GM18520 (cell line): ENCODE results near the gene HDGFL3.

Experiments used
- ATAC-seq: cut with Tn5 transposase; IDR thresholded peaks from one replicate; pipeline ENCODE4 v1.9.1; 2021; ENCODE audit not compliant: unreplicated experiment

HDGFL3 gene

GRCh38 chr15:83129791-83130190 lies 77.8 kb downstream of the HDGFL3 start:
- ATAC-seq: no peak

GRCh38 chr15:83127547-83128150 lies 80.0 kb downstream of the HDGFL3 start:
- ATAC-seq: no peak

DNA sequence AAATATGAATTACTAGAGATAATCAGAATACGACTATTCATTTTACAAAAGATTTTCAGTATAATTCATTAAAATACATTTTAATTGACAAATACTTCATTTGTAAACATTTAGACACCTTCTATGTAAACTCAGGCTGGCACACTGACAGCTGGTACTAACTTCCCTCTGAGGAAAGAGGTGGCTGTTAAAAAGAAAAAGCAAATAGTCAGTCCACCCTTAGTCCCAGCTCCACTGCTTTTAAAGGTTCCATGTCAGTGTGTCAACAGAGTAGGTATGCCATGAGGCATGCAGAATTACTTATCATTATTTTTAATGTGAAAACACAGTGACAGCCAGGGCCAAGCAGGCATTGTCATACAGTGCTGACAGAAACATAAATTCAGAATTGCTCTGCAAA lies 84.1 kb downstream of the HDGFL3 start:
- no peak for ATAC-seq

DNA sequence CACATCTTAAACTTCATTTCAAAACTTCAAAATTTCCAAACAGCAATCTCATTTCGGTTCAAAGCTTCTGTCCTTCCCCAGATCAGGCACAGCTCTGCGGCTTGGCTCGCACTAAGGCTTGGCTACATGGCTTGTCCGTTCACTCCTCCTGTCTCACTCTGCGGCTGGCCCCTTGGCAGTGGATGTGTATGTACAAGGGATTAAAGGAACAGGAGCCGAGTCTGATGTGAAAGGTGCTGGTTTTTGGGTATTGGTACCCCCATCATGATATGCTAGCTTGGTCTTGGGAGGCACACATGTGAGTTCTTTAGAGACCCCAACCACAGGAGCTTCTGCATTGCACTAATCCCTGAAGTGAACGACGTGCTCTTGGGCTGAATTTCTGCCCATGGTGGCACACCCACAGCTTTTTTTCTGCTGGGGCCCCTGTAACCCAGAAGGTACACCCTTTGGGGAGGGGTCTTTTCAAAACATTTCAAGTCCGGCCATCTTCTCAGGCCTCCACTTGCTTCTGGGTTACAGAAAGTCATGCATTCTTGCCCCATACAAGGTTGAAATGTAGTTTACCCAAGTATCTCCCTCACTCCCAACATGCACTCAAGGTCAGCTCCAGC lies 87.5 kb downstream of the HDGFL3 start:
- ATAC-seq: no peak

DNA sequence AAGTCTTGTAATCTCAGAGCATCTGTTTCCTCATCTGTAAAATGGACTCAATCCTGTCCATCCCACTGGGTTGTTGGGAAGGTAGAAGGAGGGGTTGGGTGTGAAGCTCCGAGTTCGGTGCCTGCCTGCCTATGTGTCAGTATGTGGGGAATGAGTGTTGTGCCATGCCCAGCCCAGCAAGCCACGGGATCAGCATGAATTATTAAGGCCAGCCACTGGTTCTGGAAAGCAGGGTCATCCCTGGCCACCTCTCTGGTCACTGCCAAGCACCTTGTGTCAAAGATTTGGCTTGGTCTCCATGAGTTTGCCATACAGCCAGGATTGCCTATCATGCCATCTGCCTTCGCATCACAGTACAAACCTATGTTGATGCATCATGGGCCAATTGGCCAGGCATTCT lies 88.7 kb downstream of the HDGFL3 start:
- no peak for ATAC-seq

DNA sequence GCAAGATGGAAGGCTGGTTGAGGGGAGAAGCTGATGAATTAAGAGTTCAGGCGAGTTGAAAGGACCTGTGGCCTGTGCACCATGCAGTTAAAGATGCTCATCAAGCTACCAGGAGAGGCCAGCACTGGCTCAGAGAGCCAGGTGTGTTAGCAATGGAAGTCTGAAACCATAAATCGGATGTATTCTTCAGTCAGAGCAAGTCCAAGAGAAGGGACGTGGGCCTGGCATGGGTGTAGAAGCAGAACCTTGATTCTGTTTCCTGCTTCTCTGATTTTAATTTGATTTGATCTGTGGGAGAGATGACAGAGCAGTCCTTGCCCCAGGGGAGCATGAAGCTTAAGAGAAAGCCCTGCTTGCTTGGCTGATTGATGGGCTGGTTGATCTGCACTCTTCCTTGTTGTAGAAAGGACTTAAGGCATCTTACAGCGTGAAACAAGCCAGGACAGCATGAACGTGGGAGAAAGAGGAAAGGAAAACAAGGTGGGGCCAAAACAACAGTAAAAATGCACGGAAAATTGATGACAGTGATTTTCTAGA lies 89.3 kb downstream of the HDGFL3 start:
- ATAC-seq: no peak

GRCh38 chr15:83115831-83116565 lies 91.6 kb downstream of the HDGFL3 start:
- peak; percentile 78 for ATAC-seq

DNA sequence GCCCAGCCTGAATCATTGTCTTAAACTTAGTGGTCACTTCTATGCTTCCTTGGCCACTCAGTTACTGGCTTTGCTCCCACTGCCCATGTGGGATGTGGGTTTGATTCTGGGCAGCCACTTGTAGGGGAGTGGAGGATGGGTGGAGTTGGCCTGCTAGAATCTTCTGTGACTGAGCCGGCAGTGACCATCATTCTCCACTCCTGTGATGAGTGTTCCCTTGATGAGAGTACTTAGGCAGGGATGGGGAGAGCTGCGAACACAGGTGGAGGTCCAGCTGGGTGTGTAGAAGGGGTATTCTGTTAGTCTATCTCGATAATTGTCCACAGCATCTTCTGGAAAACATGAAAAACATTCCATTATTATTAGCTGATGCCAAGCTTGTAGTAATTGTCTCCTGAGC lies 92.2 kb downstream of the HDGFL3 start:
- ATAC-seq: no peak

GRCh38 chr15:83114856-83115255 lies 92.8 kb downstream of the HDGFL3 start:
- ATAC-seq: no peak

DNA sequence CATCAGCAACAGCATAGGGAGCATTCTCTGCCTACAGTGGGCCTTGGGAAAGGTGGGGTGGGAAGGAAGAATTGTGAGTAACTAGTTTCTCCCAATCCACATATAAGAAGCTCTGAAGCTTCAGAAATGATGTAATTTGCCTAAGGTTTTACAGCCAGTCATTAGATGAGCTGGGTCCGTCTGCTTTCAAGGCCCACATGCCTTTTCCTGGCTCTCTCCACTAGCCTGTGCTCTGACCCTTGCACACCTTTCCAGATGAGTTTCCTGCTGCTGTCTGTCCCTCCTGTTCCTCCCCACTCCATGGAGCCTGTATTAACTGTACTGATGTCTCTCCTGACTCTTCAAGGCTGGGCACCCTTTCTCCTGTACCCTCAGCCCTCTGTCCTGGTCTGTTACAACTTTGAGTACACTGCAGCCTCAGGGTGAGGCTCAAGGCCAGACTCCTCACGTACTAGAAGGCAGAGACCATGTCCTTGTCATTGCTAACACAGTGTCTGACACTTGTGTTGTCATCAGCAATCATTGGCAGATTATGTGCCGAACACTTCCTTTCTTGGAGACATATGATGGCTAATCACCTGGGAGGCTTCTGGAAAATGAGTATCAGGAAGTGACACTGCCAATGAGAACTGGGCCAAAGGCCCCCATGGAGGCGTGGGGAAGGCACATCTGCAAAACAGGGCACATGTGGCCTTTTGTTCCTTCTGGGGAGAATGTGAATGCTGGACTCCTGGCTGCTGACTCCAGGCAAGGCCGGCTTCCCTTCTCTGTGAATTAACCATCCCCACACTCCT lies 93.5 kb downstream of the HDGFL3 start:
- no peak for ATAC-seq

DNA sequence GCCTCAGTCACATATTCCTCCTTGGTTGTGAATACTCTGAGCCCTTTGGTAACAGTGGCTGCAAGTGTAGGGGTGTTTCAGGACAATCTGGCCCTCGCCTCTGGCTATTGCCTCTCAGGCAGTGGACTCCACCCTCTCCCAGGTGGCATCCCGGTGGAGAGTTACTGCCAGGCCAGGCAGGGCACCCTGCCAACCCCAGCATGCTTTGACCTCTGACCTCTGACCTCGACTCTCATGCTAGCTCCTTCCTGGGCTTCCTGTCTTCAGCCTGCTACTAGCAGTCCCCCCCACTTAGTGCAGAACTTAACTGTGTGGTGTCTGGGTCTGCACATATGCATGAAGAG lies 94.7 kb downstream of the HDGFL3 start:
- ATAC-seq: no peak

DNA sequence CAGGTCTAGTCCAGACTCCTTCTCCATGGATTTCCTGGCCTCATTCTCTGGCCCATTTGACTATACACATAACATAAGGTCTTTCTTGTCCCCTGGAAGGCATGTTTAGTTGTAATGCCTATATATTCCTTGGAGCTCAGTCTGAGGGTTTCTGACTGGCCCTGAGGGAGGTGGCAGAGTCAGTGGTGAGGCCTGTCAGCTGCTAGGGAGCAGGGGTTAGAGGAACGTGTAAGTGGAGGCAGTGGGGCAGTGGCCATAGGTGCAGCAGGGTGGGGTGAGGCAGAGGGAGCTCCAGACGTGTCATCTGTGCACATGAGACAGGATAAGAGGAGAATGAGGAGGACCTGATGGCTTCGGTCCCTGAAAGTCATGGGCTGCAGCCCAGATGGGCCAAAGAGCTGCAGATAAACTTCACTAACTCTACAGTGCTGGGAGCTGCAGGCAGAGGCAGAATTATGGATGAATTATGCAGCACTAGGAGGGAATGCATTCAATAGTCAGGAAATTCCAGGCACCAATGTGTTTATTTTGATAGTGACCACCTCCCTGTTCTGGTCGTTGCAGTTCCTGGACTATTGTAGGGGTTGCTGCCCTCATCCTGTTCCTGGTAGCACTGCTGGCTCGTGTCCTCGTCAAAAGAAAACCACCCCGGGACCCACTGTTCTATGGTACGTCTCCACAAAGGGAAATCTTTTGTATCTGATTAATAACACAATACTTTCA lies 95.2 kb downstream of the HDGFL3 start:
- no peak for ATAC-seq

GRCh38 chr15:83111149-83111548 lies 96.5 kb downstream of the HDGFL3 start:
- ATAC-seq: no peak

DNA sequence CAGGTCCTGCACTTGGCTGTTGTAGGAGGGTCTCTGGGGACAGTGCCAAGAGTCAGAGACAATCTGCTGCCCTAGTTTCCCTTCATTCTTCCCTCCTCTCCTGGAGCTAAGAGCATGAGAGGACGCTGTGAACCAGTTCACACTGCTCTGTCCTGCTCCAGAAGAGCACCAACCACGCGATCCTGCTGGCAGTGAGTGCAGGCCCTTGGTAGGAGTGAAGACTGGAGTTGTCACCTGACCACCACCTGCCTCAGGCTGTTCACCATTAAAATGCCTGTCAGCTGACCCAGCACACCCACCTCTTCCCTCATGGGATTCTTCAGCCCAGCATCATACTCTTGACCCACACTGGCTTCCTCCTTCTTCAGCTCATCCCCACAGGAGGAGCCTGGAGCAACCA lies 97.2 kb downstream of the HDGFL3 start:
- no peak for ATAC-seq

- ATAC-seq: no peak
These were observed 98.1 kb downstream of the HDGFL3 start for GRCh38 chr15:83109532-83109931.

- ATAC-seq: no peak
These were observed 99.1 kb downstream of the HDGFL3 start for GRCh38 chr15:83108266-83109219.

DNA sequence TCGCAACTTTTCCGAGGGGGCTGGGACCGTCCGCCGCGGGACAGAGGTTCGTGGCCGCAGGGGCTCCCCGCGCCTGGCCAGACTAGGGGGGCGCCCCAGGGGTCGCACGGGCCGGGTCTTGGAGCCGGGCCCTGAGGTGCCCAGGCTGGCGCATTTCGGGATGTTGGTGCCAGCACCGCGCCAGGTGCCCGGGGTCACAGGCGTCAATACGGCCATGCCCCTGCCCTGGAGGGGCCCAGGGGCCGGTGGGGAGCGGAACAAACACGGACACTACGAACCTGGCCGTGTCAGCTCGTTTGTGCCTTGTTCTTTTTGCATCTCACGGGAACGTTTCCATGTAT lies 99.8 kb downstream of the HDGFL3 start:
- no peak for ATAC-seq

- ATAC-seq: no peak
These were observed 100.4 kb downstream of the HDGFL3 start, which contains the start of gene TM6SF1 for GRCh38 chr15:83106994-83107840. TSS of gene TM6SF1 (plus strand) at chr15:83107645. CDS start at chr15:83107681, 36 bp downstream.

DNA sequence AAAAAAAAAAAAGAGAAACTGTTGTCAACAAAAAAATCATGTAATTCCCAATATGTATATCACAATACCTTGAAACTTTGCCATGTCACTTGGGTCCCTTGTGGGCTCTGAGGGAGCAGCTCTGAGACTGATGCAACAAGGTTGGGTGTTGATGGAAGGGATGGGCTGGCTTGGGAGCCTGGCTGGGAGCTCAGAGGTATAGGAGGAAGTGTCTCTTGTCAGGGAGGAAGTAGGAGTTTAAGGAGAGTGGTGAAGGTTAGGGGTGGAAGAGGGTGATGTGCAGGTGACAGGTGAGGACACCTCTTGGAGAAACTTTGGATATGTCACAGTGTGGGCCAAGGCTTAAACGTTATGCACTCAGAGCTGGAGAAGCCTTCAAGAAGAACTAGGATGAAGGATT lies 102.2 kb downstream of the HDGFL3 start:
- ATAC-seq: no peak
